HG03108 (cell line): ENCODE results near the gene TMEM218.
"Not testable (repeated sequence)": the region's sequence is repeated elsewhere in the genome, so short reads cannot be mapped to it uniquely, and the experiment has no call there.

Experiments
- ATAC-seq: cut with Tn5 transposase; IDR thresholded peaks from one replicate; pipeline ENCODE4 v1.9.1; 2021; ENCODE audit warnings: moderate library complexity; ENCODE audit not compliant: unreplicated experiment

TMEM218 gene

DNA sequence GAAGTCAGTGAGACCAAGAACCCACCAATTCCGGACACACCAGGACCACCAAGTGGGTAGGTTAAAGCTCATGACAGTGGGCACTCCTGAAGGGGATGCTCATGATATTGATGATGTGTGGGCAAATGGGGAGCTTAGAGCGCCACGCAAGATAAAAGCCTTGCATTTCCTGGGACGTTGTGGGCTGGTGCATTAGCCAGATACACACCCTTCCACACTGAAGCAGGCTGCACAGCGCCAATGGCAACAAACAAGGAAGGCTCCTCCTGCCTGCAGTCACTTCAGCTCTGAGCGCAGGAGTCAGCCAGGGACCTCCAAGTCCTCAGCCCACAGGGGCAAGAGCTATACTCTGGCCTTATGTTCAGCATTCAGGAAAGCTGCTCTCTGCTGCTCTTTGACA, 20.6 kb downstream of the TMEM218 start:
- ATAC-seq = no peak

DNA sequence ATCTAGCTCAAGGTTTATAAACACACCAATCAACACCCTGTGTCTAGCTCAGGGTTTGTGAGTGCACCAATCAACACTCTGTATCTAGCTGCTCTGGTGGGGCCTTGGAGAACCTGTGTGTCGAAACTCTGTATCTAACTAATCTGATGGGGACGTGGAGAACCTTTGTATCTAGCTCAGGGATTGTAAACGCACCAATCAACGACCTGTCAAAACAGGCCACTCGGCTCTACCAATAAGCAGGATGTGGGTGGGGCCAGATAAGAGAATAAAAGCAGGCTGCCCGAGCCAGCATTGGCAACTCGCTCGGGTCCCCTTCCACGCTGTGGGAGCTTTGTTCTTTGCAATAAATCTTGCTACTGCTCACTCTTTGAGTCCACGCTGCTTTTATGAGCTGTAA, 21.3 kb downstream of the TMEM218 start:
- ATAC-seq = not testable (repeated sequence)

DNA sequence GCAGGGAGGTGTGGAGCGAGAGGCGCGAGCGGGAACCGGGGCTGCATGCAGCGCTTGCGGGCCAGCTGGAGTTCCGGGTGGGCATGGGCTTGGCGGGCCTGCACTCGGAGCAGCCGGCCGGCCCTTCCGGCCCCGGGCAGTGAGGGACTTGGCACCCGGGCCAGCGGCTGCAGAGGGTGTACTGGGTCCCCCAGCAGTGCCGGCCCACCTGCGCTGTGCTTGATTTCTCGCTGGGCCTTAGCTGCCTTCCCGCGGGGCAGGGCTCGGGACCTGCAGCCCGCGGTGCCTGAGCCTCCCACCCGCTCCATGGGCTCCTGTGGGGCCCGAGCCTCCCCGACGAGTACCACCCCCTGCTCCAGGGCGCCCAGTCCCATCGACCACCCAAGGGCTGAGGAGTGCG, 21.9 kb downstream of the TMEM218 start:
- ATAC-seq = not testable (repeated sequence)

DNA sequence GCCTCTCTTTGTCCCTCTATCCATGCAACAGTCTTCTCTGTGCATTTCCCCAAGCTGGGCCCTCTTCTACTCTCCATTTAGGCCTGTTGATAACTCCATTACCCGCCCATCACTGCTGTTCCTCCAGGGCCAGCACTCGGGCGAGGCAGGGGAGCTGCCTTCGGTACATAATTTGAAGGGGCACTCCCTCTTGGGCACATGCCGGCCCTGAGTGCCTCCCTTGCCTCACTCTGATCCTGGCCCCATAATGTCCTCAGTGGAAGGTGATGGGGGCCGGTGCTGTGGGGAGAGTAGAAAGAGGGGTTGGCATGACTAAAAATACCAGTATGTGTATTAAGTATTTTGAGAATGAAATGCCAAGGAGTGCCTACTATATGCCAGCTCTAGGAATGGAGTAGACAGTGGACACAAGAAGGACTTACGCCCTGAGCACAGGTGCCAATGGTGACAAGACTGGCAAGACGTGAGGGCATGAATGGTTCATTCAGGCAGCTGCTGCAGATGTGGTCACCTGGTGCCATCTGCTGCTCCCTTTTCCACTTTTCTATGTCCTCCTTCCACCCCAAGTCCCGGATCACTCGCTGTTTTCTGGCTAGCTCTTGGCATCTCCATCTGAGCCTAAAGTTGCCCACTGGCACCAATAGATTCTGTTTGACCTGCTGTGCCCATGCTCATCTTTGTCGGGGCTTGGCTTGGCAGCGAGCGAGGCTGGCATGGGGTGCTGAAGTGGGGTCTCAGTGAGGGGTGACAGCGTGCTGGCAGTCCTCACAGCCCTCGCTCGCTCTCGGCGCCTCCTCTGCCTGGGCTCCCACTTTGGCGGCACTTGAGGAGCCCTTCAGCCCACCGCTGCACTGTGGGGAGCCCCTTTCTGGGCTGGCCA, 22.6 kb downstream of the TMEM218 start:
- ATAC-seq = no peak

DNA sequence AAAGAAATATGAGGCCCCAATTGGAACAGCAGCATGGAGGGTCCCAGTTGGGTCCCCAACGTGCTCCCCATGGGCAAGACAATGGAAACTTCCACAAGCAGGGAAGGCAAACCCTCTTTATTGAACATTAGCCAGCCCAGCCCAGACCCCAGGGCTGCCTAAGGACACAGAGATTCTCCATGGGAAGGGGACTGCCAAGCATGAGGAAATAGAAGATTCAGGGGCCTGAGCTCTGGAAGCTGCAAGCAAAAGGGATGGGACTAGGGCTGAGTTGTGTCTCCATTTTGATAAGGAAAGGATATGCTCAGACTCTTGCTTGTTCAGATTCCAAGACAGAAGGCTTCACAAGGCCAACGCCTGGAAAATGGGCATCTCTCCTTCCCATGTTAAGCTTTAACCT, 23.3 kb downstream of the TMEM218 start:
- ATAC-seq = no peak

DNA sequence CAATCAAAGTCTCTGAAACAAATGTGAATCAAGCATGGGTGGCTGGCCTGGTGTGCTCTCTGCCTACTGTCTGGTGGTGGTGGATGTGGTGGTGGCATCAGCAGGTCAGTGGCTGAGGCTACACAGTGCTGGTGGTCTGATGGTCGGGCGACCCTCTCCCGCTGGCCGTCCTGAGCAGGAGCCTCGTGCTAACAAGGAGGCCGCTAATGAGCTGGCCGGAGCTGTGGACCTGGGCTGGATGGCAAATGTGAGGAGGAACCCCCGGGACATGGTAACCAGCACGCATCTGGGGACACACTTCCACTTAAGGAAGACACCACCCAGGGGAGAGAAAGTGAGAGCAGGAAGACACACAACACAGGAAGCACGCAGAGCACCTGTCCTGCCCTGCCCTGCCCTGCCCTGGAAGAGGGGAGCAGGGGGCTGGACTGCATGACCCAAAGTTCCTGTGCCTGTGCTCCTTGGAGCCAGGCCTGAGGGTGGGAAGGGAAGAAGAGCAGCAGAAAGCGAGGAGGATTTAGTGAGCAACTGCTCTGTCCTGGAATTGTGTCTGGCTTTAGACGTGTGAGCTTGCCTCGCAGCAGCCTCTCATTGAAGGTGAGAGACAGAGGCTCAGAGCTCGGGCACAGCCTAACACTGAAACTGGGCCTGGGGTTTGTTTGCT, 24.7 kb downstream of the TMEM218 start:
- ATAC-seq = no peak

DNA sequence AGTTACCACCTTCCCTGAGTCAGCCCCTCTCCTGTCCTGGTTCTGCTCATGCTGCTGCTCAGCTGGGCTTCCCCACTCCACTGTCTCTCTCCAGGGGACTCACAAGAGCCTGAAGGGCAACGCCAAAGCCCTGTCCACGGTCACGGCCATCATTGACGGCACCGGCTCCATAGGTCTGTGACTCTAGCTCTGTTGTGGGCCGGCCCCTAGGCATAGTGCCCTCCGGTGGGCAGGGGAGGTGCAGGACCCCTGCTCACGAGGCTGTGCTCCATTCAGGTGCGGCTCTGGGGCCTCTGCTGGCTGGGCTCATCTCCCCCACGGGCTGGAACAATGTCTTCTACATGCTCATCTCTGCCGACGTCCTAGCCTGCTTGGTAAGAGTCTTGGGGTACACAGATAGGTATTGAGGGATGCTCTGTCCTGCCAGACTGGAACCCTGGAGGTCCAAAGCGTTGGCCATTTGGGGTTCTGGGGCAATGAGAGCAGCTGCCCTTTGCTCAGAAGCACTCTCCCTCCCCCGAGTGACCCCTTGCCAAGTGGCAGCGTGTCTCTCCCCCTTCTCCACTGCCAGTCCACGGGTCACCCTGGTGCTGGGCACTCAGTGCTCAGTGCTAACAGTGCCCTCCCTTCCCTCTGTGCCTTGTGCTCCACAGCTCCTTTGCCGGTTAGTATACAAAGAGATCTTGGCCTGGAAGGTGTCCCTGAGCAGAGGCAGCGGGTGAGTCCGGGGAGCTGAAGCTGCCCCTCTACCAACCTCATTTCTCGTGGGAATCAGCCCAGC, 25.9 kb downstream of the TMEM218 start:
- no peak for ATAC-seq

DNA sequence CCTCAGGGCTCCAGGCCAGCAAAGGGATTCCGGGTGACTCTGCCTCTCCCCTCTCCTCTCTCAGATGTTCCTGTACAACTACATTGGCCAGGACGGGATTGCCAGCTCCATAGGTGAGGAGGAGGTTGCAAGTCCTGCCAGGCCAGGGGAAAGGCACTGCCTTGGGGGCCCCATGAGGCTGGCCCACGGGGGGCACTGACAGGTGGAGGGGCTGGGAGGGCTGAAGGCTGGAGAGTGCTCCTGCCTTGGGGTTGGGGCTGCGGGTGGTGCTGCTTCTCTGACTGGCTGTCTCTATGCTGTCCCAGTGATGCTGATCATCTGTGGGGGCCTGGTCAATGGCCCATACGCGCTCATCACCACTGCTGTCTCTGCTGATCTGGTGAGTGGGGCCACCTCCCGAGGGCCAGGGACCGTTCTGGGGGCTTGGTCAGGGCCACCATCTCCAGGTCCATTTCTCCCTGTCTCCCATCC, 26.6 kb downstream of the TMEM218 start:
- no peak for ATAC-seq

DNA sequence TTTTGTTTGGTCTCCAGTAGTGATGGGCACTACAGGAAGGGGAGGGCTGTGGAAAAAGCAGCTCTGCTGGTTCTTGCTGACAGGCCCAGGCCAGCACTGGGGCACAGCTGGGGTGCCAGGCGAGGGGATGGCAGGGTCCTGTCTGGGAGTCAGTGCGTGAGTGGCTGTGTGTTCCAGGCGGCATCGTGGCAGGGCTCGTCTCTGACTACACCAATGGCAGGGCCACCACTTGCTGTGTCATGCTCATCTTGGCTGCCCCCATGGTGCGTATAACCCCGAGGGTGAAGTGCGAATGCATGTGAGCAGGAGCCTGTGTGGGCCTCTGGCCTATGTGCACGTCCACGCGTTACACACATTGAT, 27.4 kb downstream of the TMEM218 start:
- no peak for ATAC-seq

DNA sequence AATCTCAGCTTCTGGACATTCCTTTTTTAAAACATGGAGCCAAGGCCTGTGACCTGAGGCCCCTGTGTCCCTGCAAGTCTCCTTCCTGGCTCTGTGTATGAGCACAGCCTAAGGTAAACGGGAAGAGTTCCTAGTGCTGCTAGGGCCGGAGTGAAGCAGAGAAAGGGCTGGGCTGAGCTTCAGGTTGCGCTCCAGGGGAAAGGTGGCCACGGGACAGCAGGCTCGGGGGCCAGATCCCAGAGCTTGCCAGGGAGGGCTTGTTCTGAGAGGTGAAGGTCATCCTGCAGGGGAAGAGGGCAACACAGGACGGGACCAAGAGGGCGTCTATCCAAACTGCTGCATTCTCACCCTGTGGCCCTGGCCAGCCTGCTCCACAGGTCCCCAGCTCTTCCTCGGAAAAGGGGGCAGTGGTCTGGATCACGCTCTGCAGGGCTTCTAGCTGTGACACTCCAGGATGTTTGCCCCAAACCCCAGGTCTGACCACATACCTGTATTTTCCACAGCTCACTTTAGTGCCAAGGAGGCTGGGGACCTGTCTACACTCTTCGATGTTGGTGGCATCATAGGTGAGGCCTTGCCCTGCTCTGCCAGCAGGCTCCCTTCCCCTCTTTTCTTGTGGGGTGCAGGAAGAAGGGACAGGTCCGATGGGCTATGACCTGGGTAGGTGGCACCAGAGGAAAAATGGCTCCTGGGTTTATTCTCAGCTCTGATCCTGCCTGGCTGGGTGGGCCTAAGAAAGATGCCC, 27.9 kb downstream of the TMEM218 start:
- no peak for ATAC-seq

DNA sequence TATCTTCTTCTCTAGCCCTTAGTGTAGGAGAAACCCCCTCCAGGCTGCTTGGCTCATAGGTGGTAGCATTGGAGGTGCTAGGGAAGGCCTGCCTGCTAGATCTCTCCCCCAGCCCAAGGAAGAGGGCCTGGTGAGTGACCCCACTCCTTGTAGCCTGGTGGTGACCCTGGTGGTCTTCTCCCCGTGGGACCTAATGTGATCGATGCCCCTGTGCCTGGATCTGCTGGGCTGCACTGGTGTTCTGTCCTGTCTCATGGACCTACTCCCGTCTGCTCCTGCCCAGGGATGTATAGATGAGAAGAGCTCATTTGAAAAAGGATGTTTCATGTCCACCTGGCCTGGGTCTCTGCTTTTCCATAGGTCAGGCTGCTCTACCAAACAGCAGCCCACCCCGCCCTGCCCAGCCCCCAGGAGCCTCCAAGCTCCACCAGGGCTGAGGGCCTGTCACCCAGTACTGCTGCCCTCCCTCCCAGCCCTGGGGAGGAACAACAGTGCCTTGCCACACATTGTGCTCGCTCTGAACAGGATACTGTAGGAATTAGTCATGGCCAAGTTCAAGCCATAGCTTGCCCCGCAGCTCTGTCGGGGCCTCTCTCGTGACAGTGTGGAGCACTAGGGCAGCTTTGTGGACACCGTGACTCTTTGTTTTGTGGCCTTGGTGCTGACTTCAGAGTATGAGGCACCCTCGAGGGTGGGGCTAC, 28.7 kb downstream of the TMEM218 start:
- ATAC-seq = no peak

DNA sequence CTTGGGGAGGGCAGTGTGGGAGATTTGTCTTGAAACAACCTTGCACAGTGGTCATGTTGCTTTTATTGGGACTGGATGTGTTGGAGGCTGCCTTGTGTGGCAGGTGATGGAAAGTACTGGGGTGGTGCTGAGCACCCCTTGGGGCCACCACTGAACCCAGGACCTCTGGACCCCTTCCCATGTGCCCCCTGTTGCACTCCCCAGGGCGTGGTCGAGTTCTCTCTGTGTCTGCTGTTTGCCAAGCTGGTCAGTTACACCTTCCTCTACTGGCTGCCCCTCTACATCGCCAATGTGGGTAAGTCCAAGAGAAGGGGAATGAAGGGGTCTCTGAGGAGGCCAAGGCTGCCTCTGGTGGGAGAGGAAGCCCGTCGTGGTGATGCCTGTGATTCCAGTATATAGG, 29.4 kb downstream of the TMEM218 start:
- ATAC-seq = no peak

DNA sequence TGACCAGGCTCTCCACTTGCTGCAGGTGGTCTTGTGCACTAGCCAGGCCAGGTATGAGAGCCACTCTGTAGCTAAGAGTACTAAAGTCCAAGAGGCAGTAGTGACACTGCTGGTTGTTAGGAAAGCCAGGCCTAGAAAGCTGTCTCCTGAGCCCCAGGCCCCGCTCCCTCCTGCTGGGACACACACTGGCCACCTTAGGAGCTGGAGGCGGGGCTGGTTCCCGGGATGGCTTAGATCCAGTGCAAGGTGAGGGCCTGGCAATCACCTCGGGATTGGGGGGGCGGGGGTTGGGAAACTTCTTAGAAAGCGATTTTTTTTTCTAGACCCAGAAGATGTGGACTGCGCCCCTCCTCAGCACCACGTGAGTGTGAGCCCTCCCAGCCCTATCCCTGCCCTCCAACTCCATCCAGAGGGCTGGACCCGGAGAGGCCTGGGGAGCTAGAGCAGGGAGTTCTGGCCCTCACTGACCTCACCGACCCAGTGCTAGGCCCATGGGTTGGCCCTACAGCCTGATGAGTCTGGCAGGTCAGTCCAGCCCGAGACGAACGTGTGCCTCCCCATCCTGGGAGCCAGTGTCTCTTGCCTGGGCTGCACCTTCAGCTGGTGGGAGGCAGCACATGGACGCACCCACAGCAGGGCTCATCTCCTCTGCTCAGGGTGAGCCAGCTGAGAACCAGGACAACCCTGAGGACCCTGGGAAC, 30.2 kb downstream of the TMEM218 start:
- ATAC-seq = no peak

DNA sequence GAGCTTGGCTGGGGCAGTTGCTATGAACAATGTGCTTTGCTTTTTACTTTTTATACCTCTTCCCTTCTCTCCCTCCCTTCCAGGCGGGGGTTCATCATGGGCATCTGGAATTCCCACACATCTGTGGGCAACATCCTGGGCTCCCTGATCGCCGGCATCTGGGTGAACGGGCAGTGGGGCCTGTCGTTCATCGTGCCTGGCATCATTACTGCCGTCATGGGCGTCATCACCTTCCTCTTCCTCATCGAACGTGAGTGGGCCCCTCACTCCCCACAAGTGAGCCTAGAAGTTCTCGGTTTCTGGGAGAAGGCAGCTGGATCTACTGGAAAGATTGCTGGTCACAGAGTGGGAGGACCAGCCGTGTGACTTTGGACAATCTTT, 30.9 kb downstream of the TMEM218 start:
- ATAC-seq = no peak

DNA sequence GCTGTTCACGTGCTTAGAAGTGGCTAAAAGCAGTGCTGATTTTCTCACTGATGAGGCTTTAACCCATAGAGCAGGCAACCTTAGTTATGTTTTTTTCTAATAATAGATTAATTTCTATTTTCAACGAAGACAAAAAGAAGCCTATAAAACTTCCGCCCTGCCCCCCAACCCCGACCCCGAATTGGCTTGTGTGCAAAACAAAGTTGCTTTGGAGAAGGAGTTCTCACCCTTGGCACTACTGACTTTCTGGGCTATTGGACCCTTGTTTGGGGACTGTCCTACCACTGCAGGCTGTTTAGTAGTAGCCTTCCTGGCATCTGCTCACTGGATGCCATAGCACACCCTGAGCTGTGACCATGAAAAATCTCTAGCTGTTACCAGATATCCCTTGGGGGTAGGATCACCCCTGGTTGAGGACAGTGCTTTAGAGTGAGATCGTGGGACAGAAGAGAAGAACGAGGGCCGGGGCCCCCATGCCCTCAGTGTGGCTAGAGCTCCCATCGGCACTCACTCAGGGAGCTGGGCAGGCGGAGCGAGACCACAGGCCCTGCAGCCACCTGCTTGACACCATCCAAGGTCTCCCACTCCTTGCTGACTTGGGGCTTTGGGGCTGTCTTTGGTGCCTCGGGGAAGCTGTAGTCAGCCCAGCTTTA, 31.4 kb downstream of the TMEM218 start:
- no peak for ATAC-seq

DNA sequence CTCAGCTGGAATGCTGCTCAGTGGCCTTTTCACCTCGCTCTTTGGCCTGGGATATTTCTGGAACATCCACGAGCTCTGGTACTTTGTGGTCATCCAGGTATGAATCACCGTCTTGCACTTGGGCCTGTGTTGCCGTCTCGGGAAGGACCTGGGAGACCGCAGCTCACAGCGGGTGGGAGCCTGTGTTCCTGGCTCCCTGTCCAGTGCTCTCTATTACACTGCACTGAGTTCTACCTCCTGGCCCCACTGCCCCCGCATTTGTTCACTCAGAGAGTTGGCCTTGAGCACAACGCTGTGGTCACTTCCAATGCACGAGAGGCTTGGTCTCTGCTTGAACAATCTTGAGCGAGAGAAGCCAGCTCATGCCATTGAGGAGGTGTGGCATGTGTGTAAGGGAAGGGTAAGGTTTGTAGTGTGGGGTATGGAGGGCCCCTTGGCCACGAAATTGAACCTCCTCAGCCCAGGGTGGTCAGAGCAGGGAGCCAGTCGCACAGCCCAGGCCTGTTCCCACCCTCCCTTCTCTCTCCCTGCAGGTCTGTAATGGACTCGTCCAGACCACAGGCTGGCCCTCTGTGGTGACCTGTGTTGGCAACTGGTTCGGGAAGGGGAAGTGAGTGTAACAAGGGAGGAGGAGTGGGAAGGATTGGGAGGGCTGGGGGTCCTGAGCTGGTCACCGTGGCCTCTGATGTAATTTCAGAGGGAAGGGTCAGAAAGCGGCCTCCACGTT, 32.1 kb downstream of the TMEM218 start:
- no peak for ATAC-seq

DNA sequence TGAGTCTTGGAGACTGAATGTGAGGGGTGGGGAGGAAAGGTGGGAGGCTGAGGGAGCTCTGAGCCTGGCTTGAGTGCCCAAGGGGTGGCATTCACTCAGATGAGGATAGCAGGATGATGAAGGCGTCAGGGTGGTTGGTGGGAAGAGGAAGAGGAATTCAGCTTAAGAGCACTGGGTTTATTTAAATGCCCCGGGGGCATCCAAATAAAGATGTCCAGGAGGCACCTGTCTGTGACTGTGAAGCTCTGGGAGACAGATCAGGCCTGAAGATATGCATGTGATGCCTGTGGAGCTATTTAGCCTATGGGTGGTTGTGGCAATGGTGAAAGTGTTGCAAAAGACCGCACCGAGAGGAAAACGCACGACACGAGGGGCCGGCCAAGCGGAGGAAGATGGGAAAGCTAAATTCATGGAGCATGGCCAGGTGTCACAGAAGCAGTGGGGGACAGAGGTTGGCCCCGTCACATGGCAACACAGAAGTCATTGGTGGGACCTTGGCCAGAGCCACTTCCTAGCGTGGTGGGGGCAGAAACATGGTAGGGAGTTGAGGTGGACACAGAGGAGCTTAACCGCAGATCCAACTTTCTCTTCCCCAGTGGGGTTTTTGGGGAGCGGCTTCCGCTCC, 32.8 kb downstream of the TMEM218 start:
- ATAC-seq = no peak

DNA sequence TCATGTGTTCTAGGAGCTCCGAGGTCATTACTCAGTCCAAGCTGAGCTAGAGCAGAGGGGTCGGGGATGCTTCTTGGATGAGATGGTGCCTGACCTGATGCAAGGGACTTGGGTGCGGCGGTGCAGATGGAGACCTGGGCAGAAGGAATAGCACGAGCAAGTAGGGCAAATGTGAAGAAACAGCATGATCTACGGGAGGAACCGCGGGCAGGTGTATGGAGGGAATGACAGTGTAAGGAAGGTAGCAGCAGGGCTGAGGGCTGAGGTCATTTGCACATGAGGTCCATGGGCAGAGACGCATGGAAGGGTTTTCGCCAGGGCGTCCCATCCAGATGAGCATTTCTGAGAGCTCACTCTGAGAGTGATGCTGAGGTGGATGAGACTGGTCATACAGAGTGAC, 33.4 kb downstream of the TMEM218 start:
- ATAC-seq = no peak
